Thymus (tissue), 11 donors: ENCODE results near the gene CYB5B. TPM values are rescaled to one million over a fixed set of nuclear protein-coding genes. Genes with fewer than 3 reads are reported as not detected.
A peak's percentile ranks its signal among the peaks of the same experiment; 100 is the strongest.

Experiments
- DNase-seq, 9 donors: peaks; one replicate each; pipeline ENCODE4 v3.0.0-alpha.2; 2013; ENCODE audit warnings: low spot score in 9 of 9, low read depth in 6 of 9, missing footprints in 1 of 9
- H3K27ac ChIP-seq, 2 donors: one replicate each; pipeline ENCODE4 v1.5.1; 2013; ENCODE audit warnings: control low read depth in 1 of 2, low read depth in 1 of 2, low read length in 1 of 2, mild to moderate bottlenecking in 1 of 2, moderate library complexity in 1 of 2
- H3K27me3 ChIP-seq, 2 donors: one replicate each; pipeline ENCODE4 v1.5.1; 2013; ENCODE audit warnings: low read length in 1 of 2; ENCODE audit not compliant: control insufficient read depth in 2 of 2, insufficient read depth in 1 of 2
- H3K36me3 ChIP-seq, 2 donors: one replicate each; pipeline ENCODE4 v1.5.1; 2013; ENCODE audit warnings: low read length in 1 of 2, mild to moderate bottlenecking in 1 of 2, moderate library complexity in 1 of 2; ENCODE audit not compliant: control insufficient read depth in 2 of 2, insufficient read depth in 2 of 2
- H3K4me1 ChIP-seq, 2 donors: one replicate each; pipeline ENCODE4 v1.5.1; 2013; ENCODE audit warnings: low read length in 2 of 2; ENCODE audit not compliant: control insufficient read depth in 2 of 2, insufficient read depth in 2 of 2
- H3K4me3 ChIP-seq, 2 donors: one replicate each; pipeline ENCODE4 v1.5.1; 2013; ENCODE audit warnings: low read length in 2 of 2, control low read depth in 1 of 2, mild to moderate bottlenecking in 1 of 2
- H3K9me3 ChIP-seq, 2 donors: one replicate each; pipeline ENCODE4 v1.5.1; 2013; ENCODE audit warnings: low read length in 1 of 2, mild to moderate bottlenecking in 1 of 2; ENCODE audit not compliant: control insufficient read depth in 2 of 2, insufficient read depth in 1 of 2
- WGBS: extraction: QIAGEN DNeasy Blood & Tissue Kit; methylation state at CpG from one replicate; pipeline ENCODE4 v1.1.7; 2013; 5-methylcytosine and 5-hydroxymethylcytosine counted together
- polyA plus RNA-seq: library from polyadenylated mRNA; stranded (reverse); fragments of 200-250 nt; gene quantifications from one replicate; pipeline ENCODE4 v1.2.3, GENCODE V29; 2013
- total RNA-seq: library from RNA; stranded (reverse); fragments of 120-200 nt; gene quantifications from one replicate; pipeline ENCODE4 v1.2.4, GENCODE V29; 2013
- donor health status: healthy.

Gene CYB5B
- total and polyA plus RNA-seq, 2 donors, result 64.8 to 76.4 TPM

GRCh38 chr16:69497876-69498596 is 73.6 kb downstream of the CYB5B start:
- 94% methylated on average over 16 of the region's 16 CpGs for WGBS
- Histone ChIP-seq H3K4me1 (no peaks in the 10 kb centered on the region), H3K4me3 (no peak overlapping the region), H3K27ac (no peak overlapping the region), H3K9me3 (no peaks in the 10 kb centered on the region), H3K36me3 (no peaks in the 10 kb centered on the region), H3K27me3 (no peaks in the 10 kb centered on the region)
- DNase-seq, result no peak

GRCh38 chr16:69498926-69499325 is 74.5 kb downstream of the CYB5B start:
- WGBS, result 98% methylated on average over 5 of the region's 5 CpGs
- no peak overlapping the region for H3K27ac ChIP-seq
- no peak overlapping the region for H3K4me3 ChIP-seq
- no peaks in the 10 kb centered on the region for H3K27me3 ChIP-seq
- DNase-seq, result no peak
- H3K36me3 ChIP-seq, result no peaks in the 10 kb centered on the region
- H3K9me3 ChIP-seq, result no peaks in the 10 kb centered on the region
- no peaks in the 10 kb centered on the region for H3K4me1 ChIP-seq

- no peak overlapping the region for H3K27ac ChIP-seq
- H3K4me3 ChIP-seq, result no peak overlapping the region
- no peaks in the 10 kb centered on the region for H3K36me3 ChIP-seq
- no peaks in the 10 kb centered on the region for H3K4me1 ChIP-seq
- H3K27me3 ChIP-seq, result no peaks in the 10 kb centered on the region
- DNase-seq, result no peak
- WGBS, result 96% methylated on average over 11 of the region's 11 CpGs
- H3K9me3 ChIP-seq, result no peaks in the 10 kb centered on the region
These were observed 75.3 kb downstream of the CYB5B start for GRCh38 chr16:69499541-69500230.

GRCh38 chr16:69500496-69500895 is 76.1 kb downstream of the CYB5B start:
- Histone ChIP-seq H3K4me3 (no peak overlapping the region), H3K36me3 (no peaks in the 10 kb centered on the region), H3K9me3 (no peaks in the 10 kb centered on the region), H3K27me3 (no peaks in the 10 kb centered on the region), H3K4me1 (no peaks in the 10 kb centered on the region), H3K27ac (no peak overlapping the region)
- DNase-seq, result no peak
- WGBS, result 96% methylated on average over 4 of the region's 4 CpGs

GRCh38 chr16:69501956-69502745 is 77.7 kb downstream of the CYB5B start:
- no peaks in the 10 kb centered on the region for H3K9me3 ChIP-seq
- WGBS, result 50% methylated on average over 4 of the region's 4 CpGs
- no peaks in the 10 kb centered on the region for H3K4me1 ChIP-seq
- H3K27me3 ChIP-seq, result no peaks in the 10 kb centered on the region
- DNase-seq, result peak in 1 of 9 donors; percentile 28
- H3K27ac ChIP-seq, result peak overlapping the region; percentile 37 to 46
- no peaks in the 10 kb centered on the region for H3K36me3 ChIP-seq
- no peak overlapping the region for H3K4me3 ChIP-seq

GRCh38 chr16:69503244-69503643 is 78.8 kb downstream of the CYB5B start:
- WGBS, result 97% methylated on average over 4 of the region's 4 CpGs

GRCh38 chr16:69508033-69508755 is 83.8 kb downstream of the CYB5B start:
- H3K9me3 ChIP-seq, result no peaks in the 10 kb centered on the region
- no peaks in the 10 kb centered on the region for H3K4me1 ChIP-seq
- H3K36me3 ChIP-seq, result no peaks in the 10 kb centered on the region
- H3K27me3 ChIP-seq, result no peaks in the 10 kb centered on the region
- H3K27ac ChIP-seq, result no peak overlapping the region
- no peak for DNase-seq
- 78% methylated on average over 4 of the region's 4 CpGs for WGBS
- no peak overlapping the region for H3K4me3 ChIP-seq

More at GRCh38 chr16:69503244-69503643, 78.8 kb downstream of the CYB5B start:
- Histone ChIP-seq H3K27me3 (no peaks in the 10 kb centered on the region), H3K36me3 (no peaks in the 10 kb centered on the region), H3K27ac (no peak overlapping the region), H3K4me3 (no peak overlapping the region), H3K9me3 (no peaks in the 10 kb centered on the region), H3K4me1 (no peaks in the 10 kb centered on the region)
- DNase-seq, result no peak

- 97% methylated on average over 5 of the region's 5 CpGs for WGBS
- DNase-seq, result no peak
- H3K27me3 ChIP-seq, result no peaks in the 10 kb centered on the region
- no peaks in the 10 kb centered on the region for H3K36me3 ChIP-seq
- H3K9me3 ChIP-seq, result no peaks in the 10 kb centered on the region
- H3K27ac ChIP-seq, result no peak overlapping the region
- H3K4me3 ChIP-seq, result no peak overlapping the region
- H3K4me1 ChIP-seq, result no peaks in the 10 kb centered on the region
These were observed 84.7 kb downstream of the CYB5B start for GRCh38 chr16:69509125-69509524.
